CD4-positive, alpha-beta T cell treated with Interferon alpha-2 for 1 hour (primary cell): ENCODE measurements around the gene CASP9.

ENCODE experiments used
- DNase-seq, 2 donors: peaks; one replicate each; pipeline ENCODE4 v3.0.0-alpha.2; 2020 to 2022

CASP9 gene

GRCh38 chr1:15524021-15524282 lies at the start of gene CASP9:
CASP9 (minus strand) TSS chr1:15524215; CDS start chr1:15524200, 15 bp downstream.
- DNase-seq: no peak

DNA sequence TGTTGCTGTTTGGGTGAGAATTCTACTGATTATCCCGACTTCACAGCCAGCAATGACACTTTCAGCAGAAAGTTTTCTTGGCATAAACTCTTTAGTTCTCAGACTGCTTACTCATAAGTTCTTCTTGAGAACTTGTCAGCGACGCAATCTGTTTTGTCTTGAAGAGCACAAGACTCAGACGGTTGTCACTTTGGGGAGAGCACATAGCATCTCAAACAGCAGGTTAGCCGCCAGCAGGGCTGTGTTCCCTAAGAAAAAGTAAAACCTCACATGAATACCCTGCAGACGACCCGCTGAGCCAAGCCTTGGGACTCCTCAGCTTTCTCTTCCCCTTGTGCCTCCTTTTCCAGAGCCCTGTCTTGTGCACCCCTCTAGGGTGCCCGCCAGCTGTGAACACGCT lies 49.5 kb upstream of the CASP9 start:
- no peak for DNase-seq

DNA sequence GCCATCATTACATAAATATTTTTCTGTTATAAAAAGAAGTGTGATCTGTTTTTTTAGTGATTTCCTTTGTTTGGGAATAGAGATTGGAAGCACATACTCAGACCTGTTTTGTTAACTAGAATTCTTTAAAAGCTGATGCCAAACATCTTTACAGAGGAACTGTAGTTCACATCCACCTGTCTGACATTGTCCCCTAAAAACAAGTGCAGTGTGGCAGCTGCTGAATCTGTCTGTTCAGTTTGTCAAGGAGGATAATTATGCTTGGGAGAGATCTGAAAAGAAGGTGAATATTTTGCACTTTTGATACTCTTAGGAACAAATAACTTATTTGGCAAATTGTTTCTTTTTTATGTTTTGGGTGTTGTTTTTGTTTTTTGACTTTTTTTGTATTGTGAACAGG lies 47.3 kb upstream of the CASP9 start:
- no peak for DNase-seq

DNA sequence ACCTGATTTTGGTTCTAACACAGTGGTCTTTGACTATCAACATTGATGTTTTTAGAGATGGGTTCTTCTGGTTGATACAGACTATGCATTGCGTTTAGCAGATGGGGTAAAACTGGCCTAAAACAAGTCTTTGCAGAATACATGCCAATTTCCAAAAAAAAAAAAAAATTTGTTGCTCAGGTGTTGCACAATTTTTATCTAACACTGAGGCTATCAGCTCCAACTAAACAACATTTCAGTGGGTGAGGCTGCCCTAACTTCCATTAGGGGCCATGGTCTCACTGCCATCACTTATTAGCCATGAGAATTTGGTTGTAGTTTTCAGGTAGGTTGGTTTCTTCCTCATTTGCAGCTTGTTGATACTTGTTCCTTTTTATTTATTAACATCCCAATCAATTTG lies 46.8 kb upstream of the CASP9 start:
- no peak for DNase-seq

DNA sequence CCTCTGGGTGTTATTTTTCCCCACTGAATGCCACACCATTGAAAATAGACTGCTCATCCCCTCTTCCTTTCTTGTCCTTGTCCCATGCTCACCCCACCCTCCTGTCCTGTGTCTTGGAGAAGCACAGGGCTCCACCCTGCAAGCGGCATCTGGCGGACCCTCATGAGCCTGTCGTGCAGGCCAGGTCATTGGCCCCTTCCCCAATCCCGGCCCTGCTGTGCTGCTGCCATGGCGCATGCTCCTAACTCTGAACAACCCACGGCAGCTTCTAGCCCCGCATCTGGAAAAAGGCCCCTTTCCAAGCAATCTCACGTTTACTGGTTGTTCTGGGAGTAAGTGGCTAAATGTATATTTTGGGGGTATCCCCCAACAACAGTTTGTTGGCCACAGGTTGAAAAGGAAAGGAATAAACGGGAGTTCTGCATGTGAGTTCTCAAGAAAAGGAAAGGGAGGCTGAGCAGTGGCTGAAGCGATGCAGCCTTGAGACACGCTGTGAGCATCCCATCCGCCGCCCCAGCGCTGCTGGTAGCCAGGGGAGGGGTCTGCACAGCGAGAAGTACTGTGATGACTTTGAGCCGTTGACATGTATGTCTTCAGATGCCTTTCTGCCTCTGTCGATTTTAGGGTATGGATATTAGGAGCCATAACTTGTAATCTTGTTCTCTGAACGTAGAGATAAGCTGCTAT lies 44.5 kb upstream of the CASP9 start:
- no peak for DNase-seq

DNA sequence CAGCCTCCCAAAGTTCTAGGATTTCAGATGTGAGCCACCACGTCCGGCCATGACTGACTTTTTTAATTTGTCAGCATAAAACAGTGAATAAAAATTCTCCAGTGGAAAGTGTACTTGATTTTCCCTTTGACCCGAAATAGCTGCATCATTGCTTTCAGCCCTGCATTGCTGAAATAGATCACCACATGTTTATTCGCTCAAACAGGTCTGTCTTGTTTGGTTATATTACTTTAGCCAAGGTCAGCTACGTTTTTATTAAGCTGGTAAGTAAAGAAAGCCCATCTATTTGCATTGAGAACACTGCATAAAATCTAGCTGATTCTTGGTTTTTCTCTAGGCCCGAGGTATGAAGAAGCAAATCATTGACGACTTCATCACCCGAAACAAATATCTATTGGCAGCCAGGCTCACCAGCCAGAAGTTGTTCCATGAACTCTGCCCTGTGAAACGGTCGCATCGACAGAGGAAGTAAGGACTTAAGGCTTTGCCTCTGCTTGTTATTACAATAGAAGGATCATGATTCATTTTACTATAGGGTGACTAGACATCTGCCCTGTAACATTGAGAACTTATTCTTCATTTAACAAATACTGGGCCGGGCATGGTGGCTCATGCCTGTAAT lies 35.3 kb upstream of the CASP9 start:
- DNase-seq: no peak

DNA sequence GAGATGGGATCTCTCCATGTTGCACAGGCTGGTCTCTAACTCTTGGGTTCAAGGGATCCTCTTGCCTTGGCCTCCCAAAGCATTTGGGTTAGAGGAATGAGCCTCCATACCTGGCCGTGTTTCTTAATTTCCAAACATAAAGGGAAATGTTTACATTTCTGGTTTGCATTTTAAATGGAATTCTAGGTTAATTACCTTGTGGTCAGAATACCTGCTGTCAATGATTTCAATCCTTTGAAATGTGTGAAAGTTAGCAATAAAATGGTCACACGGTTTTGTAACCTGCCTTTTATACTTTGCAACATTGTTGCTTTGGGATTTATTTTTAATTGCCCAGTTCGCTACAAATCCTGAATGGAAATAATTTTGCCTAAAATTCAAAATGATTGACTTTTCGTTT lies 34.5 kb upstream of the CASP9 start:
- no peak for DNase-seq

DNA sequence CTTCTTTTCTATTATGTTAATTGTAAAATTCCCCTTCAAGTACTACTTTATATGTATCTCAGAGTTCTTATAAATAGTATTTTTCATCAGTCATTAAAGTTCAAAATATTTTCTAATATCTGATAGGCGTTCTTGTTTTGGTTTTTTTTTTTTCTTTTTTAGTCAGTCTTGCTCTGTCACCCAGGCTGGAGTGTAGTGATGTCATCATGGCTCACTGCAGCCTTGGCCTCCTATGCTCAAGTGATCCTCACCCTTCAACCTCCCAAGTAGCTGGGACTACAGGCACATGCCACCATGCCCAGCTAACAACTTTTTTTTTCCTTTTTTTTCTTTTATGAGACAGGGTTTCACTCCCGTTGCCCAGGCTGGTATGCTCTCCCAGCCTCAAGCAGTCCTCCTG lies 33.6 kb upstream of the CASP9 start:
- no peak for DNase-seq

DNA sequence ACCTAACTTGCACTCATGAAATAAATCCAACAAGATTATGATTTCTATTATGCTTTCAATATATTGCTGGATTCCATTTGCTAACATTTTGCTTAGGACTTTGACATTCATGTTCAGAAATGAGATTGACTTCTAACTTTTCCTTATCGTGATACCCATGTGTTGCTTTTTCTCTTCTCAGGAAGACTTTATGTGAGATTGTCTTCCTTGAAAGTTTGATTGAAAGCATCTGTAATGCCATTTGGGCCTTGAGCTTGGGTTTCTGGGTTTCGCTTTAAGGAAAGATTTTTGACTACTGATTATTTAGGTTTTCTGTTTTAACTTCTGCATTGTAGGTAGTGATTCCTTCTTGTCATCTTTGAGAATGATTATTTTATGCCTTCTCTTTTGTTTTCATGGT lies 33.0 kb upstream of the CASP9 start:
- DNase-seq: no peak

- DNase-seq: no peak
These were observed 26.6 kb upstream of the CASP9 start for GRCh38 chr1:15550573-15550972.

- no peak for DNase-seq
These were observed 22.6 kb upstream of the CASP9 start for GRCh38 chr1:15546641-15547040.

- no peak for DNase-seq
These were observed 19.9 kb upstream of the CASP9 start for GRCh38 chr1:15543589-15544568.

GRCh38 chr1:15543251-15543588 lies 19.2 kb upstream of the CASP9 start:
- DNase-seq: no peak

DNA sequence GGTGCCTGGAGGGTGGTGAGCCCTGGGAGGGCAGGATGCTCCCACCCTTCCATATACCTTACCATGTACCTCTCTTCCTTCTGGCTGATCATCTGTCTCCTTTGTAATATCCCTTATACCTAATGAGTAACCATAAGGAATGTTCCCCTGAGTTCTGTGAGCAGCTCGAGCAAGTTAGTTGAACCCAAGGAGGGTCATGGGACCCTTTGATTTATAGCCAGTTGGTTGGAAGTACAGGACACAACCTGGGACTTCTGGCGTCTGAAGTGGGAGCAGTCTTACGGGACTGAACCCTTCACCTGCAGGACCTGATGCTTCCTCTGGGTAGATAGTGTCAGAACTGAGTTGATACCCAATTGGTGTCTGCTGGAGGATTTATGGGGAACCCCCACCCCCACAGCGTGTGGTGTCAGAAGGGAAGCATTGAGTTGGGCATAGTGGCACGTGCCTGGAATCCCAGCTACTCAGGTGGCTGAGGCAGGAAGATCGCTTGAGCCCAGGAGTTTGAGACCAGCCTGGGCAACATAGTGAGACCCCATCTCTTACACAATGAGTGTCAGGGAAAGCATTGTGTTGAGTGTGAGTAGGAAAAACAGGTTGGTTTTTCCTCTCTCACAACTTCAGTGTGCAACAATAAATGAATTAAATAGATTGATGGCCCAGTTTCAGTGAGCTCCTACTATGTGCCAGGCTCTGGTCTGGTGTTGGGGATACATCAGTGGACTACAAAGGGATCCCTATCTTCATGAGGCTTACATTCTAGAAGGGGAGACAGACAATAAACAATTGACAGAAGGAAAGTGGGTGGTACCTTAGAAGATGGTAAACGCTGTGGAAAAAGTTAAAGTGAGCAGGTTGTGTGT lies 18.6 kb upstream of the CASP9 start:
- DNase-seq: no peak

DNA sequence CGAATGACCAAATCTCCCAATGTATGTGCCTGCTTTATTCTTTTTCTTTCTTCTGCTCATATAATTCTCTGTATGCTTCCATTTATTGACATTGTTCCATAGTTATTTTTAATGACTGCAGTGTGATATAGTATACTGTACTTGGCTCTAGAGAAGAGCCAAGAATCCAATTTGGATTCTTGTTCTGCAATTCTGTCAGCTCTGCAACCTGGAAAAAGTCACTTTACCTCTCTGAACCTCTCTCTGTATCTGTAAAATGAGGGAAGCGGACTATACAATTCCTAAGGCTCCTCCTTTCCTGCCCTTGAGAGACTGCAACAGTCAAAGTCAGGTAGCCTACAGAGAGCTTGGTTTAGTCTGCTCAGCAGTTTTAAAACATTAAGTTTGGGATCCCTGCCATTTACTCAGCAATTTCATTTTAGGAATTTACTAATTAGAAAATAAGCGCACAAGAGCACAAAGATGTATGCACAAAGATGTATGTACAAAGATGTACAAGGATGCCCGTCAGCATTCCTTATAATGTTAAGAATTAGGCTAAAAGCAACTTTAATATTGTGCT lies 17.3 kb upstream of the CASP9 start:
- DNase-seq: no peak

GRCh38 chr1:15540186-15540585 lies 16.2 kb upstream of the CASP9 start:
- DNase-seq: no peak

- no peak for DNase-seq
These were observed 14.8 kb upstream of the CASP9 start for GRCh38 chr1:15538771-15539170.

DNA sequence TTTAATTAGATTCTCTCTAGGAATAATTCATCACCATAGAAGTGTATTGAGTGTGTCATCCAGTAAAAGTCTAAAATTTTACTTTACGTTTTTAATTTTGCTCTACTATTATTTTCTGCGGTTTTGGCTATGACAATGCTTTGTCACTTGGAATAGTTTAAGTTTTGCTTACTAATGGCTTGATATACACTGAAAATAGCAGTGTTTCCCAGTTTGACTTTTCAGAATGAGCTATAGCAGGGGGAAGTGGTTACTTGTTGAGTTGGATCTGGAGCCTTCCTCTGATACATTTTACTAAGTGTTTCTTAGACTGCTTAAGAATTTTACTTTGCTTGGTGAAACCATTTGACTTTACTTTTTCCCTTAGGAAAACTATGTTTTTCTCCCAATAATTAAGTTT lies 7.7 kb upstream of the CASP9 start:
- DNase-seq: no peak

GRCh38 chr1:15531003-15531402 lies 7.0 kb upstream of the CASP9 start:
- DNase-seq: no peak

GRCh38 chr1:15526490-15527339 lies 2.7 kb upstream of the CASP9 start, which contains the start of gene DNAJC16:
DNAJC16 (plus strand) TSS chr1:15526848; CDS start chr1:15529106, 2,258 bp downstream.
- peak; percentile 99 for DNase-seq

DNA sequence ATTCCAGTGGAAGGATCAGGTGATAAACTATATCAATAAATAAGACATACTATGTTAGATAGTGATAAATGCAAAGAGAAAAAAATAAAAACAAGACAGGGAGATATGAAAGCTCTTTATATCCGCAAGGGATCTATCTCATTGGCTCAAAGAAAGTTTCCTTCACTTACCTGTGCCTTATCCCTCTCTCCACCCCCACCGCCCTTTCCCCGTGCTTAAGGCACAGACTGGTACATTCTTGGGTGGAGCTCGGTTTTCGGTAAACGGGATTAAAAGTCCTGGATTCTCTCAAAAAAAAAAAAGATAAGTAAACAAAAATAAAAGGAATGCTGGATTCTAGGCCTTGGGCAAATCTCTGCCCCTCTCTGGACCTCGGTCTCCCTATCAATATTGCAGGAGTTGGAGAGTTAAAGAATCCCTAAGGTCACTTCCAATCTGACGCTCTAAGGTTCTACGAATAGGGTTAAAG lies 2.0 kb upstream of the CASP9 start:
- no peak for DNase-seq
